ENCODE data around the gene PLAC1.

PLAC1 gene

DNA sequence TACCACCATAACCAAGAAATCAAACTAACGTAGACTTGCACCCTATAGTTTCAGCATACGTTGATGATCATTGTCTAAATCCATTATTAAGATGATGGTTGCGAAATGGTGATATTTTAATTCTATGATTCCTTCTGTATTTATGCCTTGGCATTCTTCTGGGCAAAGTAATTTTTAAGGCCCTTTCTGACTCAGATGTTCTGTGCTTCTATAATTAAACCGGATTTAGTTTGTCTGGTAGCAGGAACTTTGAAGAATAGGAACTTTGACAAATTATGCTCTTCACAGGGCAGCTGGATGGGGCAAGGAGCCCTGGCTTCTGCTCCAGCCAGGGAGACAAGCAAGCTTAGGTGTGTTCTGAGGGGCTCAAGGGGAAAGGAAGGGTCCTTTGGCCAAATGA, 23.8 kb upstream of the PLAC1 start:
- no peaks in the 10 kb centered on the region for H3K36me3 ChIP-seq (ENCODE audit: insufficient read depth, low read length)
- H3K9ac ChIP-seq (ENCODE audit: low read depth, low read length) = no peak overlapping the region
- no peaks in the 10 kb centered on the region for H3K4me1 ChIP-seq (ENCODE audit: insufficient read depth, low read length)
- no peaks in the 10 kb centered on the region for H3K9me3 ChIP-seq (ENCODE audit: control insufficient read depth, insufficient read depth, low read length)

DNA sequence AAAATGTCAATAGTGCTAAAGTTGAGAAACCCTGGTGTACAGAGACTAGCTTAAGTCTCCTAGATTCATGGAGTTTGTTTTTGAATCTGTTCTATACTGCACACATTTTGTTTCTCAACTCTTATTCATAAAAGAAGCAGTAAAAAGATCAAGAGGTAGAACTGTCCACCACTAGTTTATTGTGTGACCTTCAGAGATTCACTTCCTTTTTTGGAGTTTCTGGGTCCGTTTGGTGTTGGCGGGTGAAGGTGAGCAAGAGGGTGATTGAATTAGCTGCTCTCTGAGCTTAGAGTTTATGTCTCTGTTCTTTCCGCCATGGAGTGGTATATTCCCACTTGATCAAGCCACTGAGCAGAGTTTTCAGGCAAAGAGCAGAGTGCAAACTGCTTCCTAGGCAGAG, 21.4 kb upstream of the PLAC1 start:
- no peak overlapping the region for H3K9ac ChIP-seq (ENCODE audit: low read depth, low read length)
- no peaks in the 10 kb centered on the region for H3K4me1 ChIP-seq (ENCODE audit: insufficient read depth, low read length)
- no peaks in the 10 kb centered on the region for H3K36me3 ChIP-seq (ENCODE audit: insufficient read depth, low read length)
- H3K9me3 ChIP-seq (ENCODE audit: control insufficient read depth, insufficient read depth, low read length) = no peaks in the 10 kb centered on the region

DNA sequence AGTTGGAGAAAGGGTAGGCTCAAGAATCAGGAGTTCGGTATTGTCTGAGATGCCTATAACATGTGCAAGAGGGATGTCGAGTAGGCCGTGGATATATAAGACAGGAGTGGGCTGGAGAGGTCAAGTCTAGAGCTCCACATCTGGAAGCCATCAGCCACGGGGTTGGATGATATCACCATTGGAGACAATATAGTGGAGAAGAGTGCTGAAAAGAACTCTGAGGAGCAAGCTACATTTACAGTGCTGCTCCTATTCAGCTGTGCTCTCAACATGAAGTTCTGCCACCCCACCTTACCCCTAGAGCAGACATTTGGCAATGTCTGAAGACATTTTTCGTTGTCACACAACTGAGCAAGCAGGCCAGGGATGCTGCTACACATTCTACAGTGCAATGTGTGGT, 20.9 kb upstream of the PLAC1 start:
- no peaks in the 10 kb centered on the region for H3K4me1 ChIP-seq (ENCODE audit: insufficient read depth, low read length)
- H3K36me3 ChIP-seq (ENCODE audit: insufficient read depth, low read length) = no peaks in the 10 kb centered on the region
- no peaks in the 10 kb centered on the region for H3K9me3 ChIP-seq (ENCODE audit: control insufficient read depth, insufficient read depth, low read length)
- no peak overlapping the region for H3K9ac ChIP-seq (ENCODE audit: low read depth, low read length)

DNA sequence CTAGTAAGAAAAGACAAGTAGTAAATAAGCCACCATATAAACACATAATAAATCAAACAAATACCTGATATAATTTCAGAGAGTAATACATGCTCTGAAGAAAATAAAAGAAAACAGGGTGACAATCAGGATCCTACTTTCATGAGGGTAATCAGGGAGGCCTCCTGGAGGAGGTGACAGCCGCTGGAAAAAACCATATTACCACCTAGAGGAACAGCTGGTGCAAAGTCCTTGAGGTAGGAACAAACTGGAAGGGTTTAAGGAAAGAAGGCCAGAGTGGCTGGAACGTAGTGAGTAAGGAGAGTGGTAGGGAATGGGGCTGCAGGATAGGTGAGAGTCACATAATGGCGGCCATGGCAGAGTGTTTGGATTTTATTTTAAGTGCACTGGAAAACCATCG, 19.1 kb upstream of the PLAC1 start:
- Histone ChIP-seq H3K9me3 (ENCODE audit: control insufficient read depth, insufficient read depth, low read length) (no peaks in the 10 kb centered on the region), H3K9ac (ENCODE audit: low read depth, low read length) (no peak overlapping the region), H3K4me1 (ENCODE audit: insufficient read depth, low read length) (no peaks in the 10 kb centered on the region), H3K36me3 (ENCODE audit: insufficient read depth, low read length) (no peaks in the 10 kb centered on the region)

DNA sequence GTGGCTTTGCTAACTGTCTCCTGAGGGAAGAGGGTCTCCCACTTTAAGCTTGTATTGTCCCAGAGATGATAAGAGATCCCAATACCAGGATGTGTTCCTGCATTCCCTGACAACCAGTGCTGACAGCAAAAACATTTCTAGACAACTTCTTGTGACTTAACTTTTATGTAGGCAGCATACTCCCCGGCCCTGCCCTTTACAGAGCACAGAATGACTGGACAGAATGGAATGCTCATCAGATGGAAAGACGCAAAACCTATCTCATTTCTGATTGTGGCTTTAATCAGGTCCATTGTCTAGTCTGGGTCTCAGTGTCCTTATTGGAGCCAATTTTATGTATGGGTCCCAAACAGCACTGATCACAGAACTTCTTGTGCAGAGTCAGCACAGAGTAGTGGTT, 18.2 kb upstream of the PLAC1 start:
- Histone ChIP-seq H3K9me3 (ENCODE audit: control insufficient read depth, insufficient read depth, low read length) (no peaks in the 10 kb centered on the region), H3K36me3 (ENCODE audit: insufficient read depth, low read length) (no peaks in the 10 kb centered on the region), H3K4me1 (ENCODE audit: insufficient read depth, low read length) (no peaks in the 10 kb centered on the region), H3K9ac (ENCODE audit: low read depth, low read length) (no peak overlapping the region)

DNA sequence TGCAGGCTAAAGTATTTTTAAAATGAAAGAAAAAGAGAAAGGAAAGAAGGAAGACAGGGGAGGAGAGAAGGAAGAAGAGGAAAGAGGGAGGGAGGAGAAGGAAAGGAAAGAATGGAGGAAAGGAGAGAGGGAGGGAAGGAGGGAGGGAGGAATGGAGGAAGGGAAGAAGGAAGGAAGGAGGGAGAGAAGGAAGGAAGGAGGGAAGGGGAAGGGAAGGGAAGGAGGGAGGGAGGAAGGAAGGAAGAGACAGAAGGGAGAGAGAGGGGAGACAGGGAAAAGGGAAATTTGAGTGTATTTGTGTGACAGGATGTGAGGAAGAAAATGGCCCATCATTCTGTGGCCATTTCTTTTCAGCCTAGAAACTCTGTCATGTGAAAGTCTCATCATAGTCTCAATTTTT, 14.9 kb upstream of the PLAC1 start:
- Histone ChIP-seq H3K36me3 (ENCODE audit: insufficient read depth, low read length) (no peaks in the 10 kb centered on the region), H3K9ac (ENCODE audit: low read depth, low read length) (no peak overlapping the region), H3K9me3 (ENCODE audit: control insufficient read depth, insufficient read depth, low read length) (no peaks in the 10 kb centered on the region), H3K4me1 (ENCODE audit: insufficient read depth, low read length) (peaks cover 19% of the 10 kb centered on the region; the same call in 1 of the 2 replicates)

DNA sequence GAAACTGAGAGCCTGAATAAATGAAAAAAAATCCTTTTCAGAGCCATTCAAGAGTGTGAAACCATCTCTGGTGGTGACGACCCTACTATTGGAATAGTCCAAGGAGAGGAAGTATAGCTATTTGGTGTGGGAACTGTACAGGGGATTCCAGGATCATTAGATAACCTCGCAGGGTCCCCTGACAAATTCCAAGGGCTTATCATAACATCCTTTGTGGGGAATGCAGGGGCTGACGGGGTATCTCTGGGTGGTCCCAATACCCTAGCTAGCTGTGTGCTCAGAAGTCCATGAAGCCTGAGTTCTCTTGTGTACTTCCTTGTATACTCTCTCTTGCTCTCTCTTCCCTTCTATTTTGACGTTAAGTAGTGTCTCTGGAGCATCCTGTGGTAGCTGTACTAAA, 13.8 kb upstream of the PLAC1 start:
- peaks cover 19% of the 10 kb centered on the region; the same call in 1 of the 2 replicates for H3K4me1 ChIP-seq (ENCODE audit: insufficient read depth, low read length)
- H3K9me3 ChIP-seq (ENCODE audit: control insufficient read depth, insufficient read depth, low read length) = no peaks in the 10 kb centered on the region
- no peaks in the 10 kb centered on the region for H3K36me3 ChIP-seq (ENCODE audit: insufficient read depth, low read length)
- no peak overlapping the region for H3K9ac ChIP-seq (ENCODE audit: low read depth, low read length)

DNA sequence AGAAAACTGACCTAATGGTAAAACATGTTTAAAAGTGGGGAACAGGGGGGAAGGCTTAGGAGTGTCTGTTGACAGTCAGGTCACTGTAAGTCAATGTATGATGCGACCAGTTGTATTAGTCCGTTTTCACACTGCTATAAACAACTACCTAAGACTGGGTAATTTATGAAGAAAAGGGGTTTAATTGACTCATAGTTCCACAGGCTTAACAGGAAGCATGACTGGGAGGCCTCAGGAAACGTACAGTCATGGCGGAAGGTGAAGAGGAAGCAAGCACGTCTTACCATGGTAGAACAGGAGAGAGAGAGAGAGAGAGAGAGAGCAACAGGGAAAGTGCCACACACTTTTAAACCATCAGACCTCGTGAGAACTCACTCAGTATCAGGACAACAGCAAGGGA, 13.0 kb upstream of the PLAC1 start:
- Histone ChIP-seq H3K9ac (ENCODE audit: low read depth, low read length) (no peak overlapping the region), H3K9me3 (ENCODE audit: control insufficient read depth, insufficient read depth, low read length) (no peaks in the 10 kb centered on the region), H3K36me3 (ENCODE audit: insufficient read depth, low read length) (no peaks in the 10 kb centered on the region), H3K4me1 (ENCODE audit: insufficient read depth, low read length) (peaks cover 19% of the 10 kb centered on the region; the same call in 1 of the 2 replicates)

DNA sequence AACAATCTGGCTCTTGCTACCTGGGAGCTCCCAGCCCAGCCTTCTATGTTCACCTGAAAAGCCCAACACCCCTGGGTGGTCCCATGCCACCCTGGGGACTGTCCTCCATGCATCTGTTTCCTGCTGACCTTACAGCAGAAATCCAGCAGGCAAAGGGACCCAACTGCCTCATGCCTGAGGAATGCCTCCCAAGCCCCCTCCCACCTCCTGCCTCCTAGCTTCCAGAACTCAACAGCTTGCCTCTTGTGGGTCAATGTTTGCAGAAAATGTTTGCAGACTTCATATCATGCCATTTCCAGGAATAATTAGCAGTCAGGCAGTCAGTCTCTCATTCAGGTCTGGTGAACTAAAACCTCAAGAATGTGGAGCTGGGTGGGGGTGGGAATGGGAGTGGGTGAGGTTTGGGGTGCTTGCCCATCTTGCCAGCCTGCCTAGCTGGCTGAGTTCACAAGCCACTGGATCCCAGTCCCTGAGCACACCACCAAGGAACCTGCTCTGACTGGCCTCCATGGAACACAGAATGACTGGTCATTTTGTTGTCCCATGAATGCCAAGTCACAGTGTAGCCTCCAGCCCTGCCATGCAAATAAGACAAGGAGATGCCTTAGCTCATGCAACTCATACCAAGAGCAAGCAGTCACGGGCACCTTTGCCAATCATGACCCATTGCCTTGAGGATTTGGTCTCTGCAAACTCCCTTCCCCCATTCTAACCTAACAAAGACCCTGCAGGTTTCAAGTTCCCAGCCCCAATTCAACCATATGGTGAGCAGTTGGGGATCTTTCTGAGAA, 12.1 kb upstream of the PLAC1 start:
- Histone ChIP-seq H3K9me3 (ENCODE audit: control insufficient read depth, insufficient read depth, low read length) (no peaks in the 10 kb centered on the region), H3K4me1 (ENCODE audit: insufficient read depth, low read length) (peaks cover 19% of the 10 kb centered on the region; the same call in 1 of the 2 replicates), H3K36me3 (ENCODE audit: insufficient read depth, low read length) (no peaks in the 10 kb centered on the region), H3K9ac (ENCODE audit: low read depth, low read length) (no peak overlapping the region)

DNA sequence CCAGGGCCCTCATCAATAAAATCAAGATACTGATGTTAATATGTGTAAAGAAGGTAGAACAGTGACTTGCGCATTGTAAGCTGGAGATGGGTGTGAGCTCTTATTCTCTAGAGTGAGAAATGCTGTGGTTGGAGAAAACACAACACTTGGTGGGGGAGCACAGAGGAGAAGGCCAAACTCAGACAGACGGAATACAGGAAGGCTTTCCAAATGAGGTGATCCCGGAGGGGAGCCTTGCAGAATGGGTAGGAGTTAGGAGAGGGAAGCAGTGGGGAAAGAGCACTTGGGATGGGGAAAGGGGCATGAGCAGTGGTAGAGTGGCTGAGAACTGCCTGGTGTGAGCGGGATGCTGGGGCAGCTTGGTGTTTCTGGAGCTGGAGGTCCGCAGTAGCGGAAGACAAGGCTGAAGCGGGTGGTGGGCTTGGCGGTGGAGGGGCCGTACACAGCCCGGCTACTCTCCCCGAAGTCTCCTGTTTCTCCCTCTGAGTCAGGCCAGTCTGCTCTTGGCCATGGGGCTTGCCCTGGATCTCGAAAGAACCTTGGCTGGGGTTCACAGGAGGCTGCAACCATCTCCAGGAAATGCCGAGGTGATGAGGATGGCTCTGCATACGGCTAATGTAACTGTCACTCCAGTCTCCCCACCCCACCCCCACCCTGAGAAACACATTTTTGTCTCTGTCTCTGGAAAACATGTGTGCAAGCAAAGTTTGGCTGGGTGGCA, 11.3 kb upstream of the PLAC1 start:
- no peaks in the 10 kb centered on the region for H3K9me3 ChIP-seq (ENCODE audit: control insufficient read depth, insufficient read depth, low read length)
- no peak overlapping the region for H3K9ac ChIP-seq (ENCODE audit: low read depth, low read length)
- no peaks in the 10 kb centered on the region for H3K36me3 ChIP-seq (ENCODE audit: insufficient read depth, low read length)

DNA sequence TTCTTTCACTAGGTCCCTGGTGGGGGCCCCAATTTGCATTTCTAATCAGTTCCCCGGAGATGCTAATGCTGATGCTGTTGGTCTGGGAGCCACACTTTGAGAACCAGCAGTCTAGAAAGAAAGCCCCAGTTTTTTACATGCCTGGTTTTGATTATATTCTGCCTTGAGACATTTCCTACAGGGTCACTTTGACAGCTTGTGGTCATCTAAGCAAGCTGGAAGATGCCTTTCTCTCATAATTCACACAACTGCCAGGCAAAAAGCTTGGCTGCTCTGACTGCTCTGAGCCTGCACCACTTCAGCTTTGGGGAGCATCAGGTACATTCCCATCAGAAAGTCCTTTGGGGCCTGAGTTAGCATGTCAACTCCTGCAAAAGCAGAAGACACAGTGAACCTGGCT, 5.9 kb upstream of the PLAC1 start:
- Histone ChIP-seq H3K4me1 (ENCODE audit: insufficient read depth, low read length) (peaks cover 10% of the 10 kb centered on the region; the same call in 1 of the 2 replicates), H3K9me3 (ENCODE audit: control insufficient read depth, insufficient read depth, low read length) (no peaks in the 10 kb centered on the region)

More for the DNA sequence above, 11.3 kb upstream of the PLAC1 start:
- peaks cover 19% of the 10 kb centered on the region; the same call in 1 of the 2 replicates for H3K4me1 ChIP-seq (ENCODE audit: insufficient read depth, low read length)

DNA sequence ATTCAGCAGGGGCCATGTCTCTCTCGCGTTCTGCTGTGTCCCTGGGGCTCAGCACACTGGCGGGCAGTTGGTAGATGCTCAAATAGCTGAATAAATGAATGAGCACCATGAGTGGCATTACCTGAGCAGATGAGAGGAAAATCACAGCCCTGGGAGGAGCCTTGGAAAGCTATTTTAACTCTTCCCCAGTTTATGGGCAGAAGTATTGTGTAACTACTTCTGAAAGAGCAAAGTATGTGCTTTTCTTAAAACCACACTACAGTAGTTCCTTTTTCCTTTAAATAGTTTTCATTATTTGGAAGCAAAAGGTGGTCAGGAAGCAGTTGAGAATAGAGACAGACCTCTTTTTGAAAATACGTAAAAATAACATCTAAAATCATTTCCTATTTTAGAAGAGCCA, 3.0 kb upstream of the PLAC1 start:
- Histone ChIP-seq H3K36me3 (ENCODE audit: insufficient read depth, low read length) (no peaks in the 10 kb centered on the region), H3K9me3 (ENCODE audit: control insufficient read depth, insufficient read depth, low read length) (no peaks in the 10 kb centered on the region), H3K9ac (ENCODE audit: low read depth, low read length) (no peak overlapping the region), H3K4me1 (ENCODE audit: insufficient read depth, low read length) (peaks cover 16% of the 10 kb centered on the region)

More for the DNA sequence above, 5.9 kb upstream of the PLAC1 start:
- H3K9ac ChIP-seq (ENCODE audit: low read depth, low read length) = no peak overlapping the region
- H3K36me3 ChIP-seq (ENCODE audit: insufficient read depth, low read length) = no peaks in the 10 kb centered on the region

DNA sequence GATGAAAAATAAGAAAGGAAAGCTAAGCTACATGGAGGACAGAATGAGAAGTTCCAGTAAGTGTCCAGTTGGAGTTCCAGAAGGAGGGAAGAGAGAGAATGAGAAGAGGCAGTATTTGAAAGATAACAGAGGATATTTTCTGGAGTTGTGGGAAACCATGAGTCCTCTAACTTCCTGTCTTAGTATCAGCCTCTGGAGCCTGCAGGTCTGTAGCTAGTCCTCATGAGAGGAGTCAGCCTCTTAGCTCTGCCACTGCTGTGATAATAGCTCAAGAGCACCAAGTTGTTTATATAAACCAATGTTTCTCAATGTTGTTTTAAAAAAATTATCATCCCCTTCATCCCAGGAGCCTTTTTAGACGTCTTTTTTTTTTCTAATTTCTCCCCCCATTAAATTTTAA, 2.4 kb upstream of the PLAC1 start:
- Histone ChIP-seq H3K9ac (ENCODE audit: low read depth, low read length) (no peak overlapping the region), H3K36me3 (ENCODE audit: insufficient read depth, low read length) (no peaks in the 10 kb centered on the region), H3K4me1 (ENCODE audit: insufficient read depth, low read length) (peaks cover 16% of the 10 kb centered on the region)

DNA sequence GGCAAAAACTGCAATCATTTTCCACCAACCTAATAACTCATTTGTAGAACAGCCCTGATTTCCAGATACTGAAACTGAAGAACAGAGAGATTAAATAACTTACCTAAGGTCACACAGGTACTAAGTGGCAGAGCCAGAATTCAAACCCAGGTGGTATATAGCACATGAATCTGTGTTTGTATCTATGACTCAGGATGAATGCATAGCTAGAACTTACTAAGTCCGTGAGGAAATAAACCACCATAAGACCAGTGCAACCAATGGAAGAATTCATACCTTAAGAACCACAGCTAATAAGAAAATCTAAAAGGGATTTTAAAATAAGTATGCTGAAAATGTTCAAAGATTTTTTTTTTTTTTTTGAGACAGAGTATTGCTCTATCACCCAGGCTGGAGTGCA, 1.5 kb upstream of the PLAC1 start:
- Histone ChIP-seq H3K9me3 (ENCODE audit: control insufficient read depth, insufficient read depth, low read length) (no peaks in the 10 kb centered on the region), H3K4me1 (ENCODE audit: insufficient read depth, low read length) (peaks cover 16% of the 10 kb centered on the region), H3K9ac (ENCODE audit: low read depth, low read length) (no peak overlapping the region), H3K36me3 (ENCODE audit: insufficient read depth, low read length) (no peaks in the 10 kb centered on the region)

More for the DNA sequence above, 2.4 kb upstream of the PLAC1 start:
- H3K9me3 ChIP-seq (ENCODE audit: control insufficient read depth, insufficient read depth, low read length) = no peaks in the 10 kb centered on the region

DNA sequence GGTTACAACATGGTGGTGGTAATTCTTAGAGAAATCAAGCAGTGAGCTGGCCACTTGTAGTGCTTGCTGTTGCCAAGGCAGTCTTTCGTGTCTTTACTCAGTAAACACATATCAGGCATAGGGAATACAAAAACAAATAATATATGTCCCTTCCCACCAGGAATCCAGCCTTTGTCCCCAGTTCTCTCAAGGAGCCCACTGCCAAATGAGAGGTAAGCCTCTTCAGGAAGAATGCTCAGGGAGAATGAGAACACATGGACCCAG, 421 bp upstream of the PLAC1 start:
- H3K9ac ChIP-seq (ENCODE audit: low read depth, low read length) = no peak overlapping the region
- H3K9me3 ChIP-seq (ENCODE audit: control insufficient read depth, insufficient read depth, low read length) = no peaks in the 10 kb centered on the region
- H3K36me3 ChIP-seq (ENCODE audit: insufficient read depth, low read length) = no peaks in the 10 kb centered on the region
- peaks cover 7% of the 10 kb centered on the region; the same call in 1 of the 2 replicates for H3K4me1 ChIP-seq (ENCODE audit: insufficient read depth, low read length)

Data from ES-I3 (cell line).